ENCODE measurements around the gene PEPD.

DNA sequence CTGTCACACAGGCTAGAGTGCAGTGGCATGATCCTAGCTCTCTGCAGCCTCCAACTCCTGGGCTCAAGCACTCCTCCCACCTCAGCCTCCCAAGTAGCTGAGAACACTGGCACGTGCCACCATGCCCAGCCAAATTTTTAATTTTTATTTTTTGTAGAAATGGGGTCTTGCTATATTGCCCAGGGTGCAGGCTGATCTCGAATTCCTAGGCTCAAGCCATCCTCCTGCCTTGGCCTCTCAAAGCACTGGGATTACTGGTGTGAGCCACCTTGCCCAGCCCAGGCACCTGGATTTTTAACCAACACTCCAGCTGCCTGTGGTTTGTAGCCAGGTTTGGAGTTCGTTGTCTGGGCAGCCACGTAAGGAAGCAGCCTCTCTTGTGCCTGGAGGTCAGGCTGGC is 9.3 kb upstream of the PEPD start:
- TF ChIP-seq, protein P1, sequence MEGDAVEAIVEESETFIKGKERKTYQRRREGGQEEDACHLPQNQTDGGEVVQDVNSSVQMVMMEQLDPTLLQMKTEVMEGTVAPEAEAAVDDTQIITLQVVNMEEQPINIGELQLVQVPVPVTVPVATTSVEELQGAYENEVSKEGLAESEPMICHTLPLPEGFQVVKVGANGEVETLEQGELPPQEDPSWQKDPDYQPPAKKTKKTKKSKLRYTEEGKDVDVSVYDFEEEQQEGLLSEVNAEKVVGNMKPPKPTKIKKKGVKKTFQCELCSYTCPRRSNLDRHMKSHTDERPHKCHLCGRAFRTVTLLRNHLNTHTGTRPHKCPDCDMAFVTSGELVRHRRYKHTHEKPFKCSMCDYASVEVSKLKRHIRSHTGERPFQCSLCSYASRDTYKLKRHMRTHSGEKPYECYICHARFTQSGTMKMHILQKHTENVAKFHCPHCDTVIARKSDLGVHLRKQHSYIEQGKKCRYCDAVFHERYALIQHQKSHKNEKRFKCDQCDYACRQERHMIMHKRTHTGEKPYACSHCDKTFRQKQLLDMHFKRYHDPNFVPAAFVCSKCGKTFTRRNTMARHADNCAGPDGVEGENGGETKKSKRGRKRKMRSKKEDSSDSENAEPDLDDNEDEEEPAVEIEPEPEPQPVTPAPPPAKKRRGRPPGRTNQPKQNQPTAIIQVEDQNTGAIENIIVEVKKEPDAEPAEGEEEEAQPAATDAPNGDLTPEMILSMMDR (IDR thresholded peaks at IDR 0.05 in 4 of 5, conservative IDR thresholded peaks at IDR 0.05 in 1 of 5), result no peak
- TF ChIP-seq POLR2A (IDR thresholded peaks at IDR 0.05), result no peak
